HG02938 (cell line): ENCODE results near the gene PLCG1.

Experiments
- ATAC-seq: cut with Tn5 transposase; IDR thresholded peaks from one replicate; pipeline ENCODE4 v1.9.1; 2021; ENCODE audit warnings: mild to moderate bottlenecking, moderate library complexity; ENCODE audit not compliant: unreplicated experiment

Gene PLCG1

DNA sequence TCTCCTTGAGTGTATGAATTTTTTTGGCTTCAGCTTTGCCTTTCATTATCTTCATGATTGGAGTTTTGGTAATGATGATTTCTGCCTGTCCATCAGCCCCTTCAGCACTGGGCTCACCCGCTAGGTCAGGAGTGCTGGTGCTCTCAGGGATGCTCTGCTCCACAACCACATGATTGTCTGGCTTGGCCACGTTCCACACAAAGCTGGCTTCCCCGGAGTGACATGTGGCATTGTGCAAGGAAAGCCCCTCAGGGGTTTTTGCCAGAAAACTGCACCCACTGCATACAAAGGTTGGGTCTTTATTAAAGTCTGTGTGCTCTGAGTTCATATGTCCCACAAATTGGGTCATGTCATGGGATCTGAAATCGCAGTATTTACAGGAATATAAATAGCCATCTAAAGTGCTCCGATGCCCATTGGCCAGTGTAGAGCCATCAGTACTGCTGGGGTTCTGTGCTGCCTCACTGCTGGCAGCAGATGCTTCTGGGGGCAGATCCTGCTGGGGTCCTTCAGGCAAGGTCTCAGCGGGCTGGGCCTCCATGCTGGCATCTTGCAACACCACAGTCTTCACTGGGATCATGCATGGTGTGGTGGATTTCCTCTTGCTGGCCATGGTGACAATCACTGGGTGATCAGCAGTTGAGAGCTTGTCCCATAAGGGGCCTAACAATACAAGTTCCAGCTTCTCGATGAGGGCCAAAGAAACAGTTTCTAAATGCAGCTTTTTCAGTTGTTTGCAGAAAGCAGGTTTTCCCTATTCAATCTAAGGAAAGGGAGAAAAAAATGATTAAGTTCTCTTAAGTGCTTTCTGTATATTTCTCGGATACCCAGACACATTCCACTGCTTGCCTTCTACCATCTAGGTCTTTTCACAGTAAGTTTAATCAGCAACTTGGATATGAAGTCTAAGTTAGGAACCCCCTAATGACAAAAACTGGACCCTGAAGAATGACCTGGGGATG is 67.2 kb downstream of the PLCG1 start:
- ATAC-seq: no peak

DNA sequence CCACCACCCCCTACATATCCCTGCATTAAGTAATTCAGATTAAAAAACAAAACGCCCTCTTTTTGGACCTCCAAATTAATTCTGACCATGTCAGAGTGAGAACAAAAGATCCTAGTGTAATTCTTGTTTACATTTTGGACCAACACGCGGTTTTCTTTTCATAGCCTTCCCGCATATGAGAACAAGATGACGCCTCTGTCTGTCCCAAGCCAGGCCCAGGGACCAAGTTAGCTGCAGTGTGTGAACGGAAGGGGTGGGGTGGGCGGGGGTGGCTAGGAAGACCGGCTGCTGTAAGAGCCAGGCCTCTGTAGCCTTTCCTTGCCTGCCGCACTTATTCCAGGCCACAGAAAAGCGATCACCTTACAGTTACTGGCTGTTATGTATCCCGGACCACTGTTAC is 68.0 kb downstream of the PLCG1 start:
- ATAC-seq: no peak

DNA sequence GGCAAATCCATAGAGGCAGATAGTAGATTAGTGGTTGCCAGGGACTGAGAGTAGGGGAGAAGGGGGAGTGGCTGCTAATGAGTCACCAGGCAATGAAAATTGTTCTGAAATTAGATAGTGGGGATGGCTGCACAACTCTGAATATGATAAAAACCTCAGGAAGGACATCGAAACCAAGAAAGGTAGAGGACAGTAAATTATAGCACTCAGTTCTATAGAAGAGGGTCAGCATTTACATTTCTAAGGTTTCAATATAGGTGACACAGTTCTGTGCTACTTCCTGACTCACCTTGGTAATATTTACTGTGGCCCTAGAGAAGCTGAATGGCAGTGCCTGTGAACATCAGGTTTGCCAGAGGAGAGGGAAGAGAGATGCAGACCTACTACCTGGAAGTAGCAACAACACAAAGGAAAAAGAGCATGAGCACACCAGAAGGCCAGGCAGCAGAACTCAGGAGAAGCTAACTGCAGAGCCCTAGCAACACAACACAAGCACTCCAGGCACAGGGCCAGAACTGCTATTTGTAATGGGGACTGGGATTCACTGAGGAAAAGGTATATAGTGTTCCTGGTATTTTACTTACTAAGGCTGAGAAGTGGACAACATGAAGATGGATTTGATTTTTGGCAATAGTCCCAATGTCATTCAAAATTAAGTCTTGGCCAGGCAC is 75.9 kb downstream of the PLCG1 start:
- ATAC-seq: no peak

DNA sequence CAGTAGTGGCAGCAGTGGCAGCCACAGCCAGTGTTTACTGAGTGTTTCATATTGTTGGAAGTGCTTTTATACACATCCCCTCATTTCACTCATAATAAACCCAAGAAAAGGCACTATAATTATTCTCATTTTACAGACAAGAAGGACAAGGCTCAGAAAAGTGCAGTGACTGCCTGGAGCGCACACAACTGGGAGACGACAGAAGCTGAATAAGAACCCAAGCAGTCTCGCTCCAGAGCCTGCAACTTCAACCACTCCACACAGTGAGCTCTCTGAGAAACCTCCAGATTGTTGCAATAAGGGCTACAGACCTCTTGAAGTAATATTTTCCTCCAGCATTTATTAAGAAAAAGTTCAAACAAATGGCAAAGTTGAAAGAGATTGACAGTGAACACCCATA is 76.9 kb downstream of the PLCG1 start:
- no peak for ATAC-seq

DNA sequence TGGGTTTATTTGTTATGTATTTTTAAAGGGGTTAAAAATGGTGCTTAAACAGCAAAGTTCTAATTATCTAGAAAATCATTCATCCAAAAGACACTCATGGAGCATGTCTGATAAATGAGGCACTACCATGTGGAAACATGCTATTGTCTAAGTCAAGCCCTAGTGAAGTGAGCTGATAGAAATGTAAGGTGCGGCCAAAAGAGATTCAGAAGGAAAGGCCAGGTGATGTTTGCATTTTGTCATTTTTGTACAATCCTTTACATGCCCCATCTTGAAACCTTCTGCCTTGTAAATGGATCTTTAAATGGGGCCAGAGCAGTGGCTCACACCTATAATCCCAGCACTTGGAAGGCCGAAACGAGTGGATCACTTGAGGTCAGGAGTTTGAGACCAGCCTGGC is 77.3 kb downstream of the PLCG1 start:
- no peak for ATAC-seq

DNA sequence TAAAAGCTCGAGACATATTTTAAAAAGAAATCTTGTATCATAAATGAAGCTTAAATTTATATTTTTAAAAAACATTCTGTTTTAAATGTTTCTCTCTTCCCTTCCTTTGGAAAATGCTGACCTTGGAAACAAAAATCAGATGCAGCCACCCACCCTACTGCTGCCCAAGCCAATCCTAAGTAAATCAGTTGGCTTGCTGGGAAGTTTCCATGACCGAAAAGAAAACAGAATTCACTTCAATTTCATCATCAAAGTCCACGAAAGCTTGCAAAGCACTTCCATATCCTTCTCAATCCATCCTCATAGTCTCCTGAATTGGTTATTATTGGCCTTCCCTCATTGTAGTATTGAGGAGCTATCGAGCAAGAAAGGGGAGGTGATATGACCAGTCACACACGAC is 80.1 kb downstream of the PLCG1 start:
- ATAC-seq: no peak

DNA sequence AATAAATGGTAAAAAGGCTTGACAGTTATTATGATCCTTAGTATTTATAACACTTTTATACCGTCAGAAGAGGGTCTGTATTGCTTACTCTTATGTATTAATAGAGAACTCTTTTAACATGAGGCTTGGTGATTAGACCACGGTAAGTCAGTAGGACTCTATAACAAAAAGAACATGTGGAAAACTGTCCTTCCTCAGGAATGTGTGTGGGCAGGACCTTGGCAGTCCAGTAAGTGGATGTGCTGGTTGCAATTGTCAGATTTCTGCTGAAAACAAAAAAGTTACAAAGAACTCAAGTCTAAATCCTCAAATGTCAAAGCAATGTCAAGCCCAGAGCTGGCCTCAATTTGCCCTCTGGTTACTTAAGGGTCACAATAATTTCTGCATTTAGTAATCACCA is 81.1 kb downstream of the PLCG1 start:
- no peak for ATAC-seq

DNA sequence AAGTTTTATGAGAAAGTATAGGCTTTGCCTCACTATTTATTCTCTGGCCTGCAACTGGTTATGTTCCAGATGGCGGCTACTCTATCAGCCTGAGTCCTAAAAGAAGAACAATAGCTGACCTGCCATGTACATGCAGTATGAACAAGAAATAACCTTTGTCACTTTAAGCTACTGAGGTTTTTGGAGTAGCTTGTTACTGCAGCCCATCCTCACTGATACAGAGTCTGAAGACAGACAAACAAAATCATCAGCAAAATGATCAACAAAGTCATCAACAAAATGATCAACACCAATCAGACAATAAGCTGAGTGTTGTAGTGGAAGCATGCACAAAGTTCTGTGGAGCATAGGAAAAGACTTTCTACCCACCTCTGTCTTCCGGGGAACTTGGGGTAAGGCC is 82.5 kb downstream of the PLCG1 start:
- ATAC-seq: no peak

DNA sequence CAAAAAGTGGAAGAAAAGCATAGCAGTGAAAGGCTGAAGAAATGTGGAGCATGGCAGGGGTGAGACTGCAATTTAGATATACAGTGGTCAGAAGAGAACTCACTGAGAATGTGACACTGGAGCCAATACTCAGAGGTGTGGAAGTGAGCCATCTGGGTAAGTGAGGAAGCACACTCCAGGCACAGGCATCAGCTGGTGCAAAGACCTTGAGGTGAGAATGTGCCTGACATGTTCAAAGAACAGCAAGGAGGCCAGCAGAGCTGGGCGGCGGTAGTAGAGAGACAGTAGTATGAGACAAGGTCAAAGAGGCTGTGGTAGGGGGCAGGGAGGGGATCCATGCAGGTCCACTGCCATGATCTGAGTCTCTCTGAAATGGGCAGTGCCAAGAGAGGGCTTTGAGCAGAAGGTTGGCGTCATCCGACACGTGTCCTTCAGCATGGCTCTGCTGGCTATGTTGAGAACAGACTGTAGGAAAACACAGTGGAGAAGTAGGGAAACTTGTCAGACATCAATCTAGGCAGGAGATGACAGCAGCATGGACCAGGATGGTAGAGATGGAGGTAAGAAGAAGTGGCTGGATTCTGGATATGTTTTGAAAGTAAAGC is 84.4 kb downstream of the PLCG1 start:
- no peak for ATAC-seq

DNA sequence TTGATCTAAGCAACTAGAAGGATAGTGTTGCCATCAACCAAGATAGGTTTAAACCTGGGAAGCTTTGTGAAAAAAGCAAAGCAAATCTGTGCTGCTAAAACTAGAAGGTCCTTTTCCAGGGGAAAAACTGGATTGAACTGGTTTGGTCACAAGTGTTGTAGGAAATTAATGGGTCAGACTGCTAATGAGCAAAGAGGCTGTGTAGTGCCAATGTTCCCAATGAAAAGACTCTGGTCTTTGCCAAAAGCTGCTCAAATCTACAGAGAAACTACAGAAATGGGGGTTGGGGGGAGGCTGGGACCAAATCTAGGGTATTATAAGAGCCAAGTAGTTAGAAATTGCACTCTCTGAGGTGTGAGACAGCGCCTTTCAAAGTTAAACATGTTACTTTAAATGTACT is 85.0 kb downstream of the PLCG1 start:
- no peak for ATAC-seq

DNA sequence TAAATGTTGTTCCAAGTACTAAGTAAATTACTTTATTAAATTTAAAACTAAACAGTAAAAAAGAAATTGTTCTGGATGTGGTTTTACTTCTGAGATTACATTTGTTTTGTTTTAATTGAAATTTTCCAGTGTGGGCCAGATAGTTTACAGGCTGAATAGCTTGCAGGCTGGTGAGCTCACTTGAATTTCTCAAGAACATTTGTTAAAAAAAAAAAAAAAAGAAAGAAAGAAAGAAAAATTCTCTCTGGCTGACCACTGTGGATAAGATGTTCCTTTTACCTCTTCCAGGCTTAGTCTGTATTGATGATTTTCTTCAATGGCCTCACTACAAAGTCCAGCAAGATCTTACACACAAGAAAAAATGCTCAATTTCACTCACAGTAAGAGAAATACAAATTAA is 85.4 kb downstream of the PLCG1 start:
- no peak for ATAC-seq

DNA sequence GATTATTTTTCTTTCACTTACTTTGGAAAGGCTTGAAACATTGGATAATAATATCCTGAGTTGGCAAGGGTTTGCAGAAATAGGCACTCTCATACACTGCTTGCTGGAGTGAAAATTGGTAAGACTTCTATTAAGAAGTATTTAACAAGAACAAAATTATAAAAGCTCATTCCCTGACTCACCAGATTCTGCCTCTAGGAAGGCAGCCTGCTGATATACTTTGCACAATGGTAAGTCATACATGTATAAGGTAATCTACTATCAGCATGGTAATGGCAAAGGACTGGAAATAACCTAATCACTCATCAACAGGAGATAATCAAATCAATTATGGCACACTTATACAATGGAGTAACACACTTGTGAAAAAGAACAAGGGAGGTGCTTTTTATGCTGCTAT is 85.8 kb downstream of the PLCG1 start:
- no peak for ATAC-seq

DNA sequence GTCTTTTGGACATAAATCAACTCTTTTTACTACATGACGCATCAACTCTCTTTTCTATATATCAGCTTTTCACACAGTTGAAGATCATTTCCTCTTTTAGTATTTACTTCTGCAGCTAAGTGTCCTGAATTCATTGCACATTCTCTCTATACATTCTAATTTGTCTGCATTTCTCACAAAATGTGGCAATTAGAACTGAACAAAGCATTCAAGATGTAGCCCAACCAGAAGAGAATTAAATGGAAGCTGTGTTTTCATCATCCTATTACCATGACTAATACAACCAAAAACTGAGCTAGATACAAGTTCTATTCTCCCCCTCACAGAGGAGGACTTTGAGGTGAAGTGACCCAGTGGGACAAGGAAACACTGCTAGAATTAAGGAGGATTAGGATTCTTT is 86.9 kb downstream of the PLCG1 start:
- ATAC-seq: no peak

DNA sequence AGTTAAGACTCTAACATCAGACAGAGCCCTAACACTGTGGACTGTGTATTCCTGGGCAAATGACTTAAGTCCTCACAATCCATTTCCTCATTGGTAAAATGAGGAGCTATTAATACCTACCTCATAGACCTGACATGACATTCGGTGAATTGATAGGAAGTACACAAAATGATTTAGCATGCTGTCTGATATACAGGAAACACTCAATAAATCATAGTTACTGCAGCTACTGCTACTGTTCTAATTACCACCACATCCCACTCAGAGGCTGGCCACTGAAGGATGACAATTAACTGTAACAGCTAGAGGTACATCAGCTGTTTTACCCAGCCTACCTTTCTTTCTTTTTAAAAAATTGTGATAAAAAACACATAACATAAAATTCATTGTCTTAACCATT is 87.7 kb downstream of the PLCG1 start:
- no peak for ATAC-seq

DNA sequence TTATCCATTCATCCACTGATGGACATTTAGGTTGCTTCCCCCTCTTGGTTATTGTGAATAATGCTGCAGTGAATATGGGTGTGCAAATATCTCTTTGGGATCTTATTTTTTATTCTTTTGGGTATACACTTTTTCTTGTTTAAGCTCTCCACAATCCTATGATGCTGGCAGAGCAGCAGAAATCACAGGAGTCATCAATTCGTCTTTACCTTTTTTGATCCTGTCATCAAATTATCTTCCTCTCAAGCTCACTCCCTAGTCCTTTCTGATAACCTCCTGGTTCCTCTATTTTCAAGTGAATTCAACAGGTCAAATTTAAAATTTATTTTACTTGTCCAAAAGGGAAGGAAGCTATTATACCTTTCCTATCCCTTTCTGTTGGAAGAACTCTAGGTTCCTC is 89.1 kb downstream of the PLCG1 start:
- no peak for ATAC-seq
